Breast epithelium (tissue), 4 donors: ENCODE results near the gene FYCO1. TPM values are rescaled to one million over a fixed set of nuclear protein-coding genes. Genes with fewer than 3 reads are reported as not detected.

Source experiments
- DNase-seq, 2 donors: peaks; one replicate each; pipeline ENCODE4 v3.0.0-alpha.2; 2019; ENCODE audit warnings: low spot score in 2 of 2
- H3K27ac ChIP-seq, 2 donors: fragments of 200-600 bp; sonication (generic) in 1 of 2; one replicate each; pipeline ENCODE4 v1.5.1; 2016 to 2019; ENCODE audit warnings: mild to moderate bottlenecking in 1 of 2
- H3K27me3 ChIP-seq, 2 donors: fragments of 200-600 bp; sonication (generic) in 1 of 2; one replicate each; pipeline versions ENCODE4 v1.5.1 to v1.6.0; 2017 to 2019; ENCODE audit warnings: control low read depth in 1 of 2, mild to moderate bottlenecking in 1 of 2
- H3K36me3 ChIP-seq: fragments of 200-600 bp; one replicate; pipeline ENCODE4 v1.5.1; 2019
- H3K4me1 ChIP-seq, 2 donors: fragments of 200-600 bp; sonication (generic); one replicate each; pipeline ENCODE4 v1.5.1; 2016 to 2019; ENCODE audit warnings: control low read depth in 1 of 2
- H3K4me3 ChIP-seq, 3 donors: fragments of 200-600 bp; sonication (generic); 1 replicate in 2 of 3; 2 replicates in 1 of 3; pipeline ENCODE4 v1.5.1; 2016 to 2019; ENCODE audit warnings: mild to moderate bottlenecking in 3 of 3, moderate library complexity in 2 of 3
- H3K9me3 ChIP-seq, 2 donors: fragments of 200-600 bp; sonication (generic) in 1 of 2; one replicate each; pipeline ENCODE4 v1.5.1; 2016 to 2019; ENCODE audit warnings: control low read depth in 1 of 2
- CTCF ChIP-seq, 3 donors: fragments of 450-650 bp; IDR thresholded peaks; one replicate each; pipeline ENCODE4 v1.5.1; 2016 to 2017; ENCODE audit warnings: antibody characterized with exemption in 3 of 3, mild to moderate bottlenecking in 3 of 3, moderate library complexity in 3 of 3
- POLR2A ChIP-seq: fragments of 450-650 bp; IDR thresholded peaks from one replicate; pipeline ENCODE4 v1.6.1; 2016; ENCODE audit warnings: antibody characterized with exemption, mild to moderate bottlenecking, moderate library complexity
- POLR2AphosphoS5 ChIP-seq, 3 donors: sonication (generic); formaldehyde crosslinking; IDR thresholded peaks; one replicate each; pipeline ENCODE4 v1.6.1; 2017; ENCODE audit warnings: antibody characterized with exemption in 3 of 3
- intact Hi-C: fragments of 100-400 bp; cut with DNase I; formaldehyde crosslinking; loops from one replicate; pipeline ENCODE4 v1.15.1; 2023; ENCODE audit warnings: low total_unique reads
- total RNA-seq, 3 donors: library from RNA; depleted of rRNA; stranded (reverse); fragments of >200 nt; gene quantifications; one replicate each; pipeline ENCODE4 v1.1.0, GENCODE V29; 2016

FYCO1 gene
- total RNA-seq, 3 donors from 2014 or later: 40.7 to 48.2 (median 44.6) TPM

GRCh38 chr3:45871780-45872179 lies 123.8 kb downstream of the FYCO1 start:
- intact Hi-C loops: no loop called here
- no peak for DNase-seq
- H3K27me3 ChIP-seq: no peaks in the 10 kb centered on the region
- H3K4me3 ChIP-seq: no peak overlapping the region
- TF ChIP-seq POLR2A (no peak), POLR2AphosphoS5 (IDR thresholded peaks at IDR 0.05) (no peak), CTCF (IDR thresholded peaks at IDR 0.05) (no peak)
- no peaks in the 10 kb centered on the region for H3K4me1 ChIP-seq
- H3K9me3 ChIP-seq: no peaks in the 10 kb centered on the region
- H3K27ac ChIP-seq: no peak overlapping the region
- no peaks in the 10 kb centered on the region for H3K36me3 ChIP-seq

DNA sequence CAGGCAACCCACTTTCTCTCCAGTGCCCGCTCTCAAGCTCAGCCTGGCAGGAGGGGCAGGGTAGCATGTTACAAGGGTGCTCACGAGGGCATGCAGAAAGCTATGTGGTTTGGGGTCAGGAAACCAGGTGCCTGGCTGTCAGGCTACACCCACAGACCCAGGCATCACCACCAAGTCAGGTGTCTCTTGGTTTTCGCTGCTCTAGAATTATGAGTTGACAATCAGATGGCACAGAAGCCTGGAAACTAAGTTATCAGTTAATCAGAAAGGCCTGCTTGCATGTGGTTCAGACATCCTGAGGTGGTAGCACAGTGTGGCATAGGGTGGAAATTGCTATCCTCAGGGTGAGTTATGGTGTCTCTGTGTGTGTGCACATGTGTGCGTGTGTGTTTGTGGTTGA lies 125.5 kb downstream of the FYCO1 start:
- no peaks in the 10 kb centered on the region for H3K36me3 ChIP-seq
- no peak overlapping the region for H3K27ac ChIP-seq
- no peaks in the 10 kb centered on the region for H3K4me1 ChIP-seq
- no peak overlapping the region for H3K4me3 ChIP-seq
- DNase-seq: no peak
- no peaks in the 10 kb centered on the region for H3K27me3 ChIP-seq
- intact Hi-C loops: no loop called here
- TF ChIP-seq POLR2AphosphoS5 (IDR thresholded peaks at IDR 0.05): no peak
- TF ChIP-seq POLR2A: no peak
- TF ChIP-seq CTCF (IDR thresholded peaks at IDR 0.05): no peak
- H3K9me3 ChIP-seq: no peaks in the 10 kb centered on the region

DNA sequence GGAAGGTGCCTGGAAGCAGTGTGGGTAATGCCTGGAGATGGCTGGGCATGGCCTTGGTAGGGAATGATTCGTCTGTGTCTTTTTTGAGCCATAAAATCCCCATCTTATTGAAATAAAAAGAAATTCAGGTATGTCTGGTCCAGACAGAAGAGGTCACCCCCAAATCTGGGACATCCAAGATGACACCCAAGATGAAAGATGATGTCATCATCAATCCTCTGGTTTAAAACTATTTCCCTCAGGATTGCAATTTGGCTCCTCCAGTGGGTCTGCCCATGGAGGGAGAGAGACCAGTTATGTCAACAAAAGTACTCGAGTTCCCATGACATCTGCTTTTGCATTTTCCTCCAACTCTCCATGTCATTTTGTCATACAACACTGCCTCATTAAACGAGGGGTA lies 126.0 kb downstream of the FYCO1 start:
- intact Hi-C loops: no loop called here
- H3K27me3 ChIP-seq: no peaks in the 10 kb centered on the region
- no peaks in the 10 kb centered on the region for H3K36me3 ChIP-seq
- H3K9me3 ChIP-seq: no peaks in the 10 kb centered on the region
- DNase-seq: no peak
- TF ChIP-seq POLR2A (no peak), POLR2AphosphoS5 (IDR thresholded peaks at IDR 0.05) (no peak), CTCF (IDR thresholded peaks at IDR 0.05) (no peak)
- H3K4me3 ChIP-seq: no peak overlapping the region
- no peaks in the 10 kb centered on the region for H3K4me1 ChIP-seq
- H3K27ac ChIP-seq: no peak overlapping the region

DNA sequence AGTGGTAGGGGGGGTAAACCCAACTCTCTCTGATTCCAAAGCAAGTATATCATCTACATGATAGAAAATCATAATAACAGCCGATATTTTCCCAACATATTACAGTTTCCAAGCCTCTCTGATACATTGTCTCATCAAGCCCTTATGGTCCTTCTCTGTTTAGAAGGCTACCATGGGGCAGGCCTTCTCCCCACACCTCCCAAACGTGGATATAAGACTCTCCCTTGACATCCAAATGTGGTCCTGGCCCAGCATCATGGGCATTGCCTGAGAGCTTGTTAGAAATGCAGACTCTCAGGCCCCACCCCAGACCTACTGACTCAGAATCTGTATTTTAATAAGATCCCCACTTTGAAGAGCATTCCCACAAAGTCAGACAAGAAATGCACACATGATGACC lies 127.0 kb downstream of the FYCO1 start:
- intact Hi-C loops: no loop called here
- H3K36me3 ChIP-seq: no peaks in the 10 kb centered on the region

GRCh38 chr3:45868213-45868612 lies 127.4 kb downstream of the FYCO1 start:
- DNase-seq: no peak
- Histone ChIP-seq H3K27ac (no peak overlapping the region), H3K4me1 (no peaks in the 10 kb centered on the region), H3K9me3 (peaks cover 0 to 5% of the 10 kb centered on the region in 2 donors), H3K4me3 (no peak overlapping the region), H3K27me3 (no peaks in the 10 kb centered on the region), H3K36me3 (no peaks in the 10 kb centered on the region)
- intact Hi-C loops: no loop called here
- TF ChIP-seq POLR2A (no peak), CTCF (IDR thresholded peaks at IDR 0.05) (no peak), POLR2AphosphoS5 (IDR thresholded peaks at IDR 0.05) (no peak)

More for the DNA sequence above, 127.0 kb downstream of the FYCO1 start:
- H3K4me1 ChIP-seq: no peaks in the 10 kb centered on the region
- H3K27me3 ChIP-seq: no peaks in the 10 kb centered on the region
- H3K9me3 ChIP-seq: peaks cover 0 to 2% of the 10 kb centered on the region in 2 donors
- no peak overlapping the region for H3K4me3 ChIP-seq
- TF ChIP-seq POLR2A: no peak
- TF ChIP-seq POLR2AphosphoS5 (IDR thresholded peaks at IDR 0.05): no peak
- no peak for TF ChIP-seq CTCF (IDR thresholded peaks at IDR 0.05)
- no peak overlapping the region for H3K27ac ChIP-seq
- no peak for DNase-seq

Other genes starting within 250 kb of the FYCO1 start
- 1 to 10 TPM in 1 of 3 donors, under 1 TPM in 2; 0.16 to 1.2 (median 0.33) TPM for gene SLC6A20, start 199.3 kb downstream of the FYCO1 start, total RNA-seq
- gene LZTFL1, start 153.7 kb downstream of the FYCO1 start, total RNA-seq: 10 to 100 TPM; 17.0 to 39.2 (median 22.1) TPM
- not detected for gene CCR9, start 109.3 kb downstream of the FYCO1 start, total RNA-seq
- 1 to 10 TPM in 2 of 3 donors, under 1 TPM in 1; 0.64 to 4.5 (median 4.3) TPM for gene CXCR6, start 52.4 kb downstream of the FYCO1 start, total RNA-seq
- under 1 TPM; under 0.01 TPM for gene XCR1, start 31.7 kb upstream of the FYCO1 start, total RNA-seq
- gene CCR1, start 212.5 kb upstream of the FYCO1 start, total RNA-seq: 10 to 100 TPM in 1 of 3 donors, 1 to 10 TPM in 2; 4.3 to 15.0 (median 9.2) TPM
- not detected for gene CCR3, start 246.6 kb upstream of the FYCO1 start, total RNA-seq